Renal cortex interstitium (tissue), 11 donors: ENCODE measurements around the gene BMP2K. TPM values are rescaled to one million over a fixed set of nuclear protein-coding genes. Genes with fewer than 3 reads are reported as not detected.

Experiments
- DNase-seq, 11 donors: peaks; one replicate each; pipeline ENCODE4 v3.0.0-alpha.2; 2013; ENCODE audit warnings: low read depth in 9 of 11, low spot score in 4 of 11; ENCODE audit errors: extremely low read depth in 1 of 11
- polyA plus RNA-seq, 3 donors: library from polyadenylated mRNA; unstranded; fragments of 120-200 nt; gene quantifications; one replicate each; pipeline ENCODE4 v1.2.1, GENCODE V29; 2013; ENCODE audit not compliant: insufficient read length in 3 of 3

BMP2K gene
- polyA plus RNA-seq, 3 donors = 25.2 to 30.2 (median 26.6) TPM

GRCh38 chr4:78951862-78952472 lies 175.8 kb downstream of the BMP2K start:
- DNase-seq = peak in 4 of 11 donors; percentile 25 to 53 (median 33)

GRCh38 chr4:78953231-78953630 lies 177.1 kb downstream of the BMP2K start:
- no peak for DNase-seq

GRCh38 chr4:78953769-78954666 lies 177.9 kb downstream of the BMP2K start:
- DNase-seq = no peak

- DNase-seq = no peak
These were observed 180.8 kb downstream of the BMP2K start for GRCh38 chr4:78956975-78957374.

GRCh38 chr4:78960926-78961325 lies 184.8 kb downstream of the BMP2K start:
- no peak for DNase-seq

Other genes starting within 250 kb of the BMP2K start
- gene ANXA3, start 224.6 kb upstream of the BMP2K start, polyA plus RNA-seq = 10 to 100 TPM; 44.5 to 54.0 (median 52.1) TPM
- 10 to 100 TPM; 20.7 to 24.1 (median 21.0) TPM for gene PAQR3, start 163.1 kb downstream of the BMP2K start, polyA plus RNA-seq